SIG-M5 (cell line): ENCODE results near the gene UBXN6.

ENCODE experiments used
- DNase-seq: peaks from one replicate; lab custom pipeline; 2025; lab: John Stamatoyannopoulos, UW

UBXN6 gene

DNA sequence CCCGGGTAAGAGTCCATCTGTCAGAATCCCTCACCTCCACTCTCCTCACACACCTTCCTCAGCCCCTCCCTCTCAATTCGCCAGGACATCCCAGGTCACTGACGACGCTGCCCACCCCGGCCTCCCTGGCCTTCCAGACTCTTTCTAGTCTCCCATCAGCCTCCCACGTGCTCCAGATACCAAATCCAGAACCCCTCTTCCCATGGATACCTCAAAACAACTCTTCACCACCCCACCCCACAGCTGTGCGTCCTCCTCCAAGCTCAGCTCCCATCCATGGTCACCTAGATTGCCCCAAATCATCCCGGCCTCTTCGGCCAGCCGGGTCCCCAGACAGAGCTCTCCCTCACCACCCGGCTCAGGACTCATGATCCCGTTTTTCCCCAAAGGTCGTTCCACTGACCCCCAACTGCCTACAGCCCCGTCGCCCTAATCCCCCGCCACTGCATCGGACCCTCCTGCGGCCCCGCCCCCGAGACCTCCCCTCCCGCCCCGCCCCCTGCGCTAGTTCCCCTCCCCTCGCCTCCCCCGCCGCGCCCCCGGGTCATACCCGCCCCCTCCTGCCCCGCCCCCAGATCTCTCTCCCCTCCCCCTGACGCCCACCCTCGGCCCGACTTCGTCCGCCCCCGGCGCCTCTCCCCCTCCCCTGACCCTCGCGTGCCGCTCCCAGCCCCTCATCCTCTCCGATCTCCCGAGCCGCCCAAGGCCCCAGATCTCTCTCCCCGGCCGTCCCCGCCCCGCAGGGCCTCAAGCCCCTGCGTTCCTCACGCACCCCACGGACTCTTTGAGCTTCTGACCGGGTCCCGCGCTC, 546 bp downstream of the UBXN6 start:
- no peak for DNase-seq

DNA sequence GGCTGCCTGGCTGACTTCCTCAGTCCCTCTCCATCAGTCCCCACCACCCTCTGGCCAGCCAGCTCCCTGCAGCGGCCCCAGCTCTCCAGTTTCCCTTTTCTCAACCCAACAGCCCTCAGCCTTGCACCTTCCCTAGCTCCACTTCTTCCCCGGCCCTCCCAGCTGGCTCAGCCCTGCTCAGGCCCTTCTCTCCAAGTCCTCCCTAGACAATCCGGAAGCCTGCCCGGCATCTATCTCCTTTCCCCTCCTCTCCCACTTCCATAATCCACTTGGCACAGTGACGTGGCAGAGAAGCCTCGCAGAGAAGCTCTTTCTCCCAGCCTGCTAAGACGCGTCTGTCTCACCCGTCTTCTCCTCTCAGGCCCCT, 1.1 kb downstream of the UBXN6 start:
- no peak for DNase-seq

DNA sequence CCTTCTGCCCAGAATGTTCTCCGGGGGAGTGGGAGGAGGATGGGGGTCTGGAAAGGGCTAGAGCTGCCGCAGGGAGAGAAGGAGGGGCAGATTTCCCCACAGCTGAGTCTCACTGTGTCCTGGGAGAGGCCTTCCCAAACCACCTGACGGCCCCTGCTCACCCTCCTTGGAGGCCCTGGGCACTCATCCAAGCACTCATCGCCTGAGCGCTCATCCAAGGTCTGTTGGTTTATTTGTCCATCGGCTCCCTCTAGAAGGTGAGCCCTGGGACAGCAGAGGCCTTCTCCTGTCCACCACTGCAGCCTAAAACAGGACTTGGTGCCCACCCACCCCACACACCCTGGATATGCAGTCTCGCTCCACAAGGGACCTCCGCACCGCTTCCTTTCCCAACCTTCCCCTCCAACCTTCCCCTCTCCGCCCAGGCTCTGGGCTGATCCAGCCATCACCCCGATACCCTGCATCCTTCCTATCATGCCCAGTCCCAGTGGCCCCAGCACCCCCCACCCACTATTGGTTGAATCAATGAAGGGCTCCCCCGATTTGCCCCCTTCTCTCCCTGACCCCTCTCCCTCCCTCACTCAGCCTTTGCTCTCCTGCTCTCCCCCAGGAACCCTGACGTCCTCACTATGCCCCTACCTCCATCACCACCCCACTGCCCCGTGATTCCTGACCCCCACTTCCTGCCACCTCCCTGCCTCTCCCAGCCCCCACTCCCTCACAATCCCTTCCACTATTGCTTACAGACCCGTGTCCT, 1.7 kb downstream of the UBXN6 start:
- no peak for DNase-seq

DNA sequence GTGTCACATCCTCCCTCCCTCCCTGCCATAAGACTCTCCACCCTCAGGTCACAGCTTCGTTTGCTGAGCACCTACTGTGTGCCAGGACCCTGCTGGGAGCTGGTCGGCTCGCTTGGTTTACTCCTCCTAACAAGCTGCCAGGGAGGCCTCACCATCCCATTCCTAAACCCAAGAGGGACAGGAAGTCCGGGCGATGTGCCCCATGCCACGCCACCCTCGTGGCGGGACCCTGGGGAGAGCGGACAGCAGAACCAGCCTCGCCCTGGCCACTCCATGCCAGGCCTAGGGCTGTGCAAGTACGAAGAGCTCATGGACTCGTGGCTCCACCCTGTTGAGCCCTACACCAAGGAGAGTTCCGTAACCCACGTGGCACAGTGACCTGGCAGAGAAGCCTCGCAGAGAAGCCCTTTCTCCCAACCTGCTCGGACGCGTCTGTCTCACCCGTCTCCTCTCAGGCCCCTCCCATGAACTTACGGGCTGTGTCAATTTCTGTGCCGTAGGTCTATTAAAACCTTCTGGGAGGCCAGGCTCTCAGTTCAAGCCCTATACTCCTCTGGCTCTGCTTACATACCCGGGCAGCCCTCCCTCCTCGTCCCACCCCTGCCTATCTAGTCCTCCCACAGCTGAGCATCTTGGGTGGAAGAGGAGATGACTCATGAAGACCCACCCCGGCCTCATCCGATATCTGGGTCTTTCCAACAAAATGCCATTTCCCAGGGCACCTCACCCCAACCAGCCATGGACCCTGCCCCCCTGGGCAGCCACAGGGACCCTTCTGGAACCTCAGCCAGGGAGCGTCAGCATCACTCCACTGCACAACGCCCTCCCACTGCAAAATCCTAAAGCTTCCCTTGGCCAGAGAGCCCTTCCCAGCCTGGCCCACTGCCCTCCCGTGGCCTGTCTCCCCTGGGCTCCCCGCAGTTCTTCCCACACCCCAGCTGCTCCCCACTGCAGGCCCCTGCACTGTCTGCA, 2.6 kb downstream of the UBXN6 start:
- DNase-seq, result no peak

DNA sequence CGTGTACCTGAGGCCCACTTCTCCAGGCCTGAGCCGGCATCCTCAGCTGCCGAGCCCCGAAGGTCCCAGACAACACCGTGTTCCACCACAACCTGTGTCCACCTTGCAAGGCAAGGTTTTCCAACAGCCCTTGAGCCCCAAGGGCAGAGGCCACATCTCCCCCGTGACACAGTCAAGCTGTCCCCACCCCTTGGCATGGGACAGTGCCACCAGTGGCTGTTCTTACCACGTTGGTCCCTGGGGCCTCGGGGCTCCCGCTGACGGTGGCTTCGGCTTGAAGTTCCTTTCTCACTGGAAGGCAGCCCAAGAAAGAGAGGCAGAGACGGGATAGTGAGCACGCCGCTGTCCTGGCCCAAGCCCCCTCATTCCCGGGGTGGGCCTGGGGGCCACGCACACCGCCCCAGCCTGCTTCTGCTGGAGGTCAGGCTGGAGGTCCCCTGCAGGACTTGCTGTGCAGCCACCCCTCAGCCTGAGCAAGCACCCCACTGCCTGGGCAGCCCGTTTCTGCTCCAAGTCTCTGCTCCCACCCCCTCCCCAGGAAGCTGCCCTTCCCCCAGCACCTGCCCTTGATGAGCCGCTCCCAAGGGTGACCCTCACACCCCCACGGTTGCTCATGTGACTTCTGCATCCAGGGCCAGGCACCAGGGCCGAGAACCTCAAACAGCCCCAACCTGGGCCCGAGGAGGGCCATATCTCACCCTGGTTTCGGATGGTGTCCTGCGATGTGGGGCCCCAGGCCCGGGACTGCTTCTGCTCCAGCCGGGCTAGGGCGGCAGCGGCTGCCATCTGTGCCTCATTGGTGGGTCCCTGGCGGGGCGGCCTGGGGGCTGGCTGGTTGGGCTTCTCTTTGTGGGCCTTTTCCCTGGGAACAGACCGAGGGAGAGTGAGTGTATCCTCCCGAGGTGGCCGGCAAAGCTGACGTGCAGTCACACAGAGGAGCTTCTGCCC, 4.1 kb downstream of the UBXN6 start:
- DNase-seq, result no peak

DNA sequence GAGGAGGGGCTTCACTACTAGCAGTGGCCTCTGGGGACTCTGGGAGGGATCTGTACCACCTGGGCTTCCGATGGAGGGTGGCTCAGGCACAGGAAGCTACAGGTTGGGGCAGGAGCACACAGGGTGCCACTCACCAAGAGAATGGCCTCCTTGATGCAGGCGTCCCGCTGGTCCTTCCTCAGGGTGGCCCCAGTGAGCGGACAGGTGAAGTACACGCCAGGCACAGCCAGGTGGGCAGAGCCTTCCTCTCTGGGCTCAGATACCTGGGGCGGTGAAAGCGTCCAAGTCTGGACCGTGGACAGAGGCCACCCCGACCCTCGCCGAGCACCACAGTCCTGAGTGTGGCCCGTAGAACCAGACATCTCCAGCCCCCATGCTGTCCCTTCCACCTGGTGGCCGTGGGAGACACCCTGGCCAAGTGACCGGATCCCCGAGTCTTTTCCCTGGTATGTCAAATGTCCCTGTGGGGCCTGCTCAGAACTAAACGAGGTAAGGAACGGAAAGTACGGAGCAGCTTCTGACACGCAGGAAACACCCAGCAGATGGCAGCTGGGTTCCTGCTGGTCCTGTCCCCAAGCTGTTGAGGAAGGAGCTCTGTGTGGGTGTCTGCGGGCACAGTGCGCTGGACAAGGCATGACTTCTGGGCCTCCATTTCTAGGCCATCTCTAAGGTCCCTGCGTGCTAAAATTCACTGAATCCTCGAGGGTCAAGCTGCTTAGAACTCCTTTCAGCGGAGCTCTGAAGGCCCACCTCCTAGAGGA, 5.2 kb downstream of the UBXN6 start:
- no peak for DNase-seq

DNA sequence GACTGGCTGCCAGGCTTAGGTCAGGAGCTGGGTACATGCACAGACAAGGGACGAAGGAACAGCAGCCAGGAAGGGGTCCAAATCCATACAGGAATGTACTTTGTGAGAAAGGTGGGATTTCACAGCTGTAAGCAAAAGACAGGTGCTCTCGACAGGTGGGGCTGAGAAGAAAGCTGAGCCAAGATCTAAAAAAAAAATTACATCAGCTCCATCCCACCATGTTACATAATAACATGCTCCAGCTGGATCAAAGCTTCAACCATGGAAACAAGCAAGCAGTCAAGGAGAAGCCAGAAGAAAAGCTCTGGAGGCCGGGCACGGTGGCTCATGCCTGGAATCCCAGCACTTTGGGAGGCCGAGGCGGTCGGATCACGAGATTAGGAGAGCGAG, 8.0 kb downstream of the UBXN6 start:
- DNase-seq, result no peak

DNA sequence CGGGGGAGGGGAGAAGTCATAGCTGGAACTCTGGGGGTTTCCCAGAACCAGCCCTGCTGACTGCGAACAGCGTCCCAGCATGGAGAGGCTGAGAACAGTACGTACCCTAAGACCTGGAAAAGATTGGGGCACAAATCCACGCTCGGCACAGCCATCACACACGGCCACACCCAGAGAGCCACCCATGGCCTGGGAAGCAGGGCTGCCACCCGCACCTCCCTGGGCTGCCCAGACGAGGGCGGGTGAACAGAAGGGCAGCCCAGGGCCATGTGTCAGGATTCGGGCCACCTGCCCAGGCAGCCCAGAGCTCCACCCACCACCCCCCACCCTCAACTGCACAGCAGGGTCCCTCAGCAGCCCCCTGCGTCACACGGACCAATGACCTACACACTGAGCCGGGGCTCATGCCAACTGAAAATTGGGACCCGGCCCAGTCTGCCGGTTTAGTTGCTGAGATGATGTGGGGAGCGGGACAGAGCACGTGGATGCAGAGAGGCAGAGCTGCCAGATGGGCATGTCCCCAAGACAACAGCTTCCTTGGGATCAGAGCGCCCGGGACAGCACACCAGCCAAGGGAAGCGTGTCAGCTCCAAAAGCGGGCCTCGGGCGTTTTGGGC, 8.5 kb downstream of the UBXN6 start:
- DNase-seq, result no peak

DNA sequence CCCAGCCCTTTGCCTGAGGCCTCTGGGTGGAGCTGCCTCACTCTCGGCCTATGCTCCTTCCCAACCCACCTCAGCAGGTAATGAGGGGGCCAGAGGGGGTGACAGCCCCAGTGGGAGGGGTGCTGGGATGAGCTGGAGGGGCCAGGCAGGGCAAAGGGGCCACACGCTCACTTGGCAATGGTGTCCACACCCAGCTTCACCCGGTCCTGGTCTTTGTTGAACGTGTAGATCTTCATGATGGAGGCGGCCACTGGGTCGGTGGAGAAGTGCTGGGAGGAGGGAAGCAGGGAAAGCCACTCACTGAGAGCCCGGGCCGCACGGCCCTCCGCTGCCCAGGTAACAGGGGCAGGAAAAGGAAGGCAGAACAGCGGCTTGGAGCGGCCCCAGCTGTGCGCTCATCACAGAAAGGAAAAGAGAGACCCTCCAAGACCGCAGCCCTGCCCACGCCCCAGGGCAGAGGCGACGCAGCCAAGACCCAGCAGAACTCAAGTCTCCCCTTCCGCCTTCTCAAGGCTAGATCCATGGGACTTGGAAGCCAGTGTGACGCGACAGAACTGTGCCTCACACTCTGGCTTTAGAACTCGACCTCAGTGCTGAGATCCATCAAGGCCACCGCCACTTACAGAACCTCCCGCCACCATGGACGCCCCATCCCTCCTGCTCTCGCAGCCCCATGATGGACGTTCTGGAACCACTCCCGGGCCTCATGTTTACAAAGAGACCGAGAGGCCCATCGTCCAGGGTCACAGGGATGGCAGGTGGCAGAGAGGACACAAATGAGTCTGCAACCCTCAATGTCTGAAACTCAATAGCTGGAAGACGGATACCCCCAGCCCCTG, 9.2 kb downstream of the UBXN6 start:
- no peak for DNase-seq

DNA sequence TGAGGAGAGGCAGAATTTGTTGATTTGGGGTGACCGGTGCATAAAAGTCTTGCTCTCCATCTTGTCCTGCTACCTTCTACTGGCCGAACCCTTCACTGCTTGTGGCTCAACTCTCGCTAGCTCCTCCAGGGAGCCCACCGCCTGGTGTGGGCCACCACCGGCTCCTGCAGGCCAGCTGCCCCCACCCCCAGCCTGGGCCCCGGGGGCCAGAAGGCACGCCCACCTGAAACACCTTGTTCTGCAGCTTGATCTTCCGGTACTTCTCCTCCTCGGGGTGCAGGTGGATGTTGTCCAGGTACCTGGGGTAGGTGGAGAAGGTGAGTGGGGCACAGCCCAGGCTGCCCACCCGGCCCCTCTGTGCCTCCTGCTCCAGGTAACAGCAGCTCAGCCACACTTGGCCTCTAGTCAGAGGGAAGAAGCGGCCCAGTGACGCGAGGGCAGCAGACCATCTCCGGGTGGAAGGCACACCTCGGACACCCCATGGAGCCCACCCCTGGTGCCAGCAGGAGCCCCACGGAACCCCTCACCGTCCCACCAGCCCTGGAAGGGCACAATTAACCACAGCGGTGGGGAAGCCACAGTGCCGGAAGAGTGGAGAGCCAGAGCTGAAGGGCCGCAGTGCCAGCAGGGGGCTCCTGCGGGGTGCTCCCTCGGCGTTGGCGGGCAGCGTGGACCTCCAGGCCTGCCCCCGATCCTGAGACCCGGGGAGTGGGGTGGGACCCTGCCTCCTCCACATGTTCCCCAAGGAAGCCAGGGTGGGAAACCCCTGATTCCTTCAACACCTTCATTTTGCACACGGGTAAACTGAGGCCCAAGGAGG, 10.1 kb downstream of the UBXN6 start:
- DNase-seq, result no peak

DNA sequence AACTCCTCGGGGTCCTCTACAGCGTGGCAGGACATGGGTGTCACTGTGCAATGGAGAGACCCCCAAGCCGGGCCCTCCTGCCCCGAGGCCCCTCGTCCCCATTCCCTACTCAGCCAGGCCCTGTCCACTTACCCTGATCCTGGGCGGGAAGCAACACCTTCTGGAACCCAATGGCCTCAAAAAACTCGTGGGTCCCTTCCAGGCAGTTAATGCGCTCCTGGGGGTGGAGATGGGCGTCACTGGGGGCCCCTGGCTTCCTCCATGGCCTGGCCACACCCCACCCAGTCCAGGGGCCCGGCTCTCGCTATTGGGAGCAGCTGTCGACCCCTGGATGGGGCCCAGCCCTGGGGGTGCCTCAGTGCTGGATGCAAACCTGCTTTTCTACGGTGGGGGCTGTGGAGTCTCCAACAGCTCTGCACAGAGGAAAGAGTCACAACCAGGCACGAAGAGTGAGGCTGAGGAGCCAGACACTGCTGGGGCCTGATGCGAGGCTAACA, 10.8 kb downstream of the UBXN6 start:
- no peak for DNase-seq

DNA sequence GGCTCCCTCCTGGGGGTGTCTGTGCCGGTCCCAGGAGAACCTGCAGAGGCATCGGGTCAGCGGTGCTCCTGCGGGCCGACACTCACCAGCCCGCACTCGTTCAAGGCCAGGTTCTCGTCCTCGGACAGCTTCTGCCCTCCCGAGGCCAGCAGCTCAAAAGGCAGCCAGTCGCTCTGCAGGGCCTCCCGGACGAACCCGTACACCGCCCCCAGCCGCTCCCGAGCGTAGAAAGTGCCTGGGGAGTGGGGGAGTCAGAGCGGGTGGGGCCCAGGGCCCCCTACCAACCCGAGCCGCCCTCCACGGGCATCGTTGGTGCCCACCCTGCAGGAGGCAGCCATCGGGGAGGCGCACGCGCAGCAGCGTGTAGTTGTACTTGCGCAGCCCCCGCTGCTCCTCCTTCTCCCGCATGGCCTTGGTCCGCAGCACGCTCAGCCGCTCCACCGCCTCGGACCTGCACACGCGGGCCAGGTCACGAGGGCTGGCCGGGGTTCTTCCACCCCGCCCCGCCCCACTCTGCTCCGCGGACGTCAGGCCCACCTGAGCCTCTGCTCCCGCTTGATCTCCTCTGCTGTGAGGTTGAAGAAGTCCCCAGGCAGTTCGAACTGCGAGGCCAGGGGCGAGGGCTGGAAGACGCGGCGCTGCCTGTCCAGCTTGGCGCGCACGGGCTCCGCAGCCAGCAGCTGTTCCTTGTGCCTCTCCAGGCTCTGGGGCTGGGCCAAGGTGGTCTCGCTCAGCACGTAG, 11.5 kb downstream of the UBXN6 start:
- no peak for DNase-seq

DNA sequence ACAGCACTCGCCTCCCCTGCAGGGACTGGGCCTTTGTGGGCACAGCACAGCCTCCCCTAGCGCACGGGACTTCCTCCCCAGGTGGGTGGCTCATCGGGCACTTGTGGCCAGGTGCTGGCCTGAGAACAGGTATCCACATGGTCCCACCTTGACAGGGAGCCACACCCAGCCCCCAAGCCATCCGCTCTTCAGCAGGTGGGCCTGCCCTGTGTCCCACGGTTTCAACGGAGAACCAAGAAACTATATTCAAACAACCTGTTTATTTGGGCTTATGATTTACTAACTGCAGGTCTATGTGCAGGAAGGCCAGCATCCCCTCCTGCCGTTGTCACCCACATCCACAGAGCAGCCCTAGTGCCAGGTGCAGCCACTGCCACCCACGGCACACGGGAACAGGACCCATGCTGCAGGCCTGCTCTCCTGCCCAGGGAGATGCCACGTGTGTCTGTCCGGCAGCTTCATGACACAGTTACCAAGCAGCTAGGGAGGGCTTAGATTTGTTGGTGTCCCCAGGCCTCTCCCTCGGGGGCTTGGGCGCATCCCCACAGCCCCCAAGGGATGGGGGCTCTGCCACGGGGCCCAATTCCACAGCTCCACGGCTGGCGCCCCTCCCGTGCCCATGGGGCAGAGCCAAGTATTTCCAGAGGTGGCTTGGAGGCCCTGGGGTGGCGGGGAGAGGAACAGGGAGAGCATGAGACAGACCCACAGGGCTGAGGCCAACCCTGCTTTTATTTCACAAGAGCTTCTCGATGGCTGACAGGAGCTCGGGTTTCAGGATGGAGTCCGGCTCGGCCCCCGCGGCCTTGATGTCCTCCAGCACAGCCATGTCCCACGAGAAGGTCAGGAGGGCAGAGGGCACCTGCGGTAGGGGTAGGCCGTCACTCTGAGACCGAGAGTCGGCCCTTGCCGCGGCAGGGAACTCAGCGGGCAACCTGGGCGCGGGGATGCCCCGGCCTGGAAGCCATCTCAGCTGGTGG, 12.5 kb downstream of the UBXN6 start:
- DNase-seq, result no peak

DNA sequence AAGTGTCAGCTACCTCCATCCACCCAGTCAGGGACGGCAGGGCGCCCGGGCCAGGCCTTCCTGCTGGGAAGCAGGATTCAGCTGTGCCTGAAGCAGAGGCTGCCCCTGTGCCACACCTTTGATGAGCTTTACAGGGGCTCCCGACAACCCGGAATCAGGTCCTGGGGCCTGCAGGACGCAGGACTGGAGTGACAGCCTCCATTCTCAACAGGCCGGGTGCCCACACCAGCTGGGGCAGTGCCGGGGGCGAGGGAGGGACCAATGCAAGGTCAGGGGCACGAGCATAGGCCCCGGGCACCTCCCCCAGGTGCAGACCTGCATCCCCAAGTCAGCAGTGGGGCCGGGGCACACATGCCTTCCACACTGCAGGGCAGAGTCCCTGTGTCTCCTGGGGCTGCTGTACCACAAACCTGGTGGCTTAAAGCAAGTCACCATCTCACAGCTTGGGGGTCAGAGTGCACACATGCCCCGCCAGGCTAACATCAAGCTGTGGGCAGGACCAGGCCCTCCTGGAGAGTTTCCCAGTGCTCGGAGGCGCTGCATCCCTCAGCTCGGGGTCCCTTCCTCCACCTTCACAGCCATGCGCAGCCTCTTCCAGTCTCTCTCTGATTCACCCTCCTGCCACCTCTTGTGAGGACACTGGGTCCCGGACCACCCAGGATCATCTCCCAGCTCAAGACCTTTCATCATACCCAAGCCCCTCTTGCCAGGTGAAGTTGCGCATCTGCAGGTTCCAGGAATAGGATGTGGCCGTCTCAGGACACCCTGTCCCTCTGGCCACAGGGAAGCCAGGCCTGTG, 13.4 kb downstream of the UBXN6 start:
- no peak for DNase-seq

DNA sequence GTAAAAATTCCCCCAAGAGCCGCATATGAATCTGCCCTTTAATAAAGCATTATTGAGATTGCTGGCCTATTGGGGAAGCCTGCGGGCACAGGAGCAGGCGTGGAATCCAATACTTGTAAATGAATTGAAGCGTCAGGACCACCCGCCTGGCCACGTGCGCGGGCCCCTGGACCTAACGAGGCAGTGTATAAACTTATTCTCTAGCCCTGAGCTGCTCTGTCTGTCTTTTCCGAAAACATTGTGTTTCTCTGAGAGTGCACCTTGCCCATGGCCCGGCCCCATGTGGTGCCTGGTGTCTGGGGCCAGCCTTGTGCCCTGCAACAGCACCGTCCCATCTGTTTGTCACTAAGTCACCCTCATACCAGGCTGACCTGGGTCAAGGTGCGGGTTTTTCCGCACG, 14.4 kb downstream of the UBXN6 start:
- no peak for DNase-seq
